CD4-positive, alpha-beta T cell treated with Interleukin-21 for 1 hour (primary cell): Measurements from ENCODE around the gene YIF1A.
A peak's percentile ranks its signal among the peaks of the same experiment; 100 is the strongest.

Experiments
- DNase-seq: peaks from one replicate; pipeline ENCODE4 v3.0.0-alpha.2; 2020

YIF1A gene, protein sequence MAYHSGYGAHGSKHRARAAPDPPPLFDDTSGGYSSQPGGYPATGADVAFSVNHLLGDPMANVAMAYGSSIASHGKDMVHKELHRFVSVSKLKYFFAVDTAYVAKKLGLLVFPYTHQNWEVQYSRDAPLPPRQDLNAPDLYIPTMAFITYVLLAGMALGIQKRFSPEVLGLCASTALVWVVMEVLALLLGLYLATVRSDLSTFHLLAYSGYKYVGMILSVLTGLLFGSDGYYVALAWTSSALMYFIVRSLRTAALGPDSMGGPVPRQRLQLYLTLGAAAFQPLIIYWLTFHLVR

DNA sequence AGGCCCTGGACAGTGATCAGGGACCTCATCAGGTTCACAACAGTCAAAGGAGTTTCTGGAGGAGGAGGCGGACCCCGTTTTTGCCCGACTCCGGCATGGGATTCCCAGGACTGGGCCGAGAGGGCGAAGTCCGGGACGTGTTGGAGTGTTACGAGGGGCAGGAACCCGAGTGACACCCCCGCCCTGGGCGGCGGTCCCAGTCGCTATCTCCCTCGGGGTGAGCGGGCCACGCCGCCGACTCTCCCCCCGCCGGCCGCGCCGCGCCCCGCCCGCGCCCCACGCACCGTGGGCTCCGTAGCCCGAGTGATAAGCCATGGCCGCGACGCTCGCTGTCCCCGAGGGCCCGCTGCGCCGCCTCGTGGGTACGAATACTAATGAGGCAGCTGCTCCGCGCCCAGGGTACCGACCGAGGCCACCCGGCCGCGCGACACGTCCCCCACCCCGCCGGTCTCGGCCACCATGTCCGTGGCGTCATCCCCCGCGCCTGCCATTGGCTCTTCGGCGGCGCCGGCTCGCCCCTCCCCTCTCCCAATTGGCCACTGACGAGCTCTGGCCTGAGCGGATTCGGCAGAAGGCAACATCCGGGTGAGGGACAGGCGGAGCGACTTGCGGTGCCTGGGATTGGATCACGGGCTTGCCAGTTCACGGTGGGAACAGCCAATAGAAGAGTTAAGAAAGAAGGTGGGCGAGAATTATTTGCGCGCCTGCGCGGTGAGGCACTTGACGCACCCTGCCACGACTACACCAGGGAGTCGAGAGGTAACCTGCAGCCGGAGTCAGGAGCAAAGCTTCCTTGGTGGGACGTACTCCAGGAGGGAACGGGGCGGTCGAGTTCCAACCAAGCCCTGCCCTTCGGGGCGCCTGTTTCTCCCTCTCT is at the start of gene YIF1A:
TSS of gene YIF1A (minus strand) at position 473 of the 877 bp plus-strand sequence. CDS start at position 315, 158 bp downstream.
- DNase-seq, result peak; percentile 100

DNA sequence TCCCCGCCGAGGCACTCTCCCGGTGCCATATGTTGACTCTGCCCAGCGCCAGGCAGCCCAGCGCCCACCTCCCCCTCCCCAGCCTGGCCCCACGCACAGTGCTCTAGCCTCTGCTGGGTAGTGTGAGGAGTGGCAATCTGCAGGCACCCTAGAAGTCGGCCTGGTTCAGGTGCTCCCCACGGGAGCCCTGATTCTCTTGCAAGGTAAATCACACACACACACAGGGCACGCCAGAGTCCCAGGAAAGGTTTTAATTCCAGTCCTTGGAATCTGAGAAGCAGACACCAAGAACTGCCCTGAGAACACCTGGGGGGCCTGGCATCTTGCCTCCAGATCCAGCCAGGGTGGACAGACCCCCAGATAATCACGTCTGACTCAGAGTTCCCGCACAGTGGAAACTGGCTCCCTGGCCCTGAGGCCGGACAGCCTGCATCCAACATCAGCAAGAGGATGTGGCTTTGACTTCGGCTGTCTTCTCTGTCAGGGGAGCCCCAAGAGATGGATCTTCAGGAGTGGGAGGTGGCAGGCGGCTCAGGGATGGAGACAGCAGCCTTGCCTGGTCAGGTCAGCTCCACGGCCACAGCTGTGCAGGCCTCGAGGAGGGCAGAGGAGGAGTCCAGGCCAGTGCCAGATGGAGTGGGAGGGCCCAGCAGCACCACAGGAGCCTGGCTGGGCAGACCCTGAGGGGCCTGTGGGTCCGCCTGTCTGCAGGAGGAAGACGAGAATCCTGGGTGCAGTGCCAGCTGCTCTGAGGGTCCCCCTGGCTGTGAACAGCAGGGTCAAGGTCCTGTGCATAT is 48.4 kb upstream of the YIF1A start:
- no peak for DNase-seq

DNA sequence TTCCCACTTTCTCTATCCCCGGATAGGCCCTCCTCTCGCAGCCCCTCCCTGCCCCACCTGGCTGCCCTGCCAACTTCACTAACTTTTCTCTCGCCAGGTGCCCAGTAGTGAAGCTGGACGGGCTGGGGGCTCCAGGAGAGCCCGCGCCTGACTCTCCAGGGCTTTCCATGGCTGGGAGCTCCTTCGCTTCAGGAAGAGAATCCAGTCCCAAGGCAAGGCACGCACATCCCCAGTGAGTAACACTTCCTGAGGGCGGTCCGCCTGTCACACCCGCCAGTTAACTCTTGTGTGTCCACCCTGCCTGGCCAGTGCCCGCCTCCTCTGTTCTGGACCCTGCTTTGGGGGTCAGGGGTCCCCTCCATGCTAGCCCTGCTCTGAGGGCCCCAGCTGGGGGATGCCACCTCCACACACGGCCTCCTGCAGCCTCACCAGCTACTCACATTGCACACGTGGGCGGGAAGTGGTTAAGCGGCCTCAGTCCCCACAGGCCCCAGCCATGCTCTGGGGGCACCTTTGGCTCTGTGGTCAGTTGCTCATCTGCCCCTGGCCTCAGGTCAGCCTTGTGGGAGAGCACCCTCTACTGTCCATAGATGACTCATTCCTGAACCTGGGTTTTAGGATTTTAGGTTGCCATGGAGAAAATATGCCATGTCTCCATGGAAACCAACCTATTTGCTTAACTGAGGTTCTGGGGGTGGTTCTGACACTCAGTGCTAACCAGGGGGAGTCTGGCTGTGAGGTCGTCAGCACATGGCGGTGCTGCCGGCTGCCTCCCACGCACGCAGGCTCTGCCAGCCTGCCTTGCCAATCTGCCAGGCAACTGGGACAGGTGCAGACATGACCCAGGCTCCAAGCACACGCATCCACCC is 47.5 kb upstream of the YIF1A start, which contains the start of gene RIN1:
TSS of gene RIN1 (minus strand) at position 201 of the 869 bp plus-strand sequence. CDS start at position 169, 32 bp downstream.
- DNase-seq, result peak; percentile 54

DNA sequence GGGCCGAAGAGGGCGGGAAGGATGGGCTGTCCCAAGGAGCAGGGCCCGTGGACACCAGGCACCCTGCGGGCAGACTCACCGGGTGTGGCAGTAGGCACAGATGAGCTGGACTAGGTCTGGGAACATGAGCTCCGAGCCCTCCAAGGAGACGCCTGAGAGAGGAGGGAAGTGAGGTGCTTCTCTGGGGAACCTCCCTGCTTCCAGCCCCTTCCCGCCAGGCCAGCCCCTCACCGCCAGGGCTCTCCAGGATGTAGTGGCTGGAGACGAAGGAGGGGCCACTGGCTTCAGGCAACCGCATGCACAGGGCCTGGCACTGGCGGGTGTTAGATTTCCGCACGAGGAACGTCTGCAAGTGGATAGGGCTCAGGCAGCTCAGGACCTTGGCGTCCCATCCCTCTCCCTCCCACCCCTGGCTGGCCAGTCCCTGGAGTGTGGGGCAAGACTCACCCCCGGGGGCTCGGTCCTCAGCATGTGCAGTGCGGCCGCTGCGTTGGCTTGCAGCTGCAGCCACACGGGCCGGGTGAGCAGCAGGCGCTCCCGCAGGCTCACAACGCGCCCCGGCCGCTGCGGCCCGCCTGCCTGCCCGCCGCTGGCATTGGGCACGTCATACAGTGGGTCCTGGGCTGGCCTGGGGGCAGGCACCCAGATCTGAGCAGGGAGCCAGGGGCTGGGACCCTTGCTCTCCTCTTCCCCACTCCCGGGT is 46.7 kb upstream of the YIF1A start:
- DNase-seq, result no peak

DNA sequence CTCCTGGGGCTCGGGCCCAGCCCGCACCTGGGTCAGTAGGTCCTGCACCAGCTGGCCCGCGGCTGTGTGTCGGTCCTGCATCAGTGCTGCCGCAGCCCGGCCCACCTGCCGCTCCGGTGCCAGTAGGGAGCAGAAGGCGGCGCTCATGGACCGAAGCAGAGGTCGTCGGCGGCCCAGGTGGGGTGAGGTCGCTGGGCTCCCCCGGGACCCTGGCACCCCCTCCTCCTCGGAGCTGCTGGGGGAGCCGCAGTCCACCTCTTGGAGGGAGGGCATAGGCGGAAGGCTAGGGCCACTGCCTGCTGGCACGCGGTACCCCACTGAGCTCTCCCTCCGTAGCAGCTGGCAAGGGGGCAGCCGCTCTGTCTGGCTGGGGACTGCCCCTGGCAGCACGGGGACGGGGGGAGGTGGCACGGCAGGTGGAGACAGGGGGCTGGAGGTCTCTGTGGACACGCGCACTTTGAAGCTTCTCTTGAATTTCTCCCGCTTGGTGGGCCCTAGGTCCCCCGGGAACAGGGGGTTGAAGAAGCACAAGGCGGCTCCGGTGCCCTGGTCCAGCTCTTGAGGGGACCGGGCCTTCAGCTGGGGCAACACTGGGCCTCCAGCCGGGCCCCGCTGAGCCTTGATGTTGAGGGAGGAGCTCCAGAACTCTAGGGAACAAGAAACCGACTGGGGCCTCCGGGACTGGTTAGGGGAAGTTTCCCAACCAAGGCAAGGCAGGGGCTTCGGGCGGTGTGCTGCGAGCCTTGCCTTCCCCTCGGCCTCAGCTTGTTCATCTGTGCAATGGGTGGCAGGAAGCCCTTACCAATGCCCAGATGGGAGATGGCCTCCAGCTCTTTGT is 45.9 kb upstream of the YIF1A start:
- no peak for DNase-seq

DNA sequence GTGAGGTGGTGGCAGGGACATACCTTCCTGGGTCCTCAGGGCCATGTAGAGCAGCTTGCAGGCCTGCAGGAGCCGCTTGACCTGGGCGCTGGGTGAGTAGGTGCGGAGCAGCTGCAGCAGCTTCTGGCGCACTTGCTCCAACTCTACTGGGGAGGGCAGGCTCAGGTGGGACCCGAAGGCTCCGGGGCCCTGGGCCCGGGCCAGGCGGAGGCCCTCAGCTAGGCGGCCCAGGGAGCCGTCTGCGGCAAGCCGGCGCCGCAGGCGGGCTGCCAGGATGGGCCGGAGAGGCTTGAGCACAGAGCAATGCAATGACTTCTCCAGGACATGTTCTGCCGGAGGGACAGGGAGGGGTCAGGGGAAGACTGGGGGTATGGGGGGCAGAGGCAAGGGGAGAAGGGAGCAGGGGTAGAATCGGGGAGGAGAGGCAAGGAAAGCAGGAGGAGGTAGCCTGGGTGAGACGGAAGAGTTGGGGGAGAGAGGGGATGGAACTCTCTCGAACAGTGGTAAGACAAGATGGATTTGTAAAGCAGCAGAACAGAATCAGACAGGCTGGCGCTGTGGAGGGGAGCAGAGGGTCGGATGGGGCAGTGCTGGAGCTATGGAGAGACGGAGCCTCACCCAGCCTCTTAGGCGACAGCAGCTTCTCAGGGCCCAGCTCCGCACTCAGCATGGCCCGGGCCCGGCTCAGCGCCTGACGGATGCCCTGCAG is 45.1 kb upstream of the YIF1A start:
- no peak for DNase-seq

DNA sequence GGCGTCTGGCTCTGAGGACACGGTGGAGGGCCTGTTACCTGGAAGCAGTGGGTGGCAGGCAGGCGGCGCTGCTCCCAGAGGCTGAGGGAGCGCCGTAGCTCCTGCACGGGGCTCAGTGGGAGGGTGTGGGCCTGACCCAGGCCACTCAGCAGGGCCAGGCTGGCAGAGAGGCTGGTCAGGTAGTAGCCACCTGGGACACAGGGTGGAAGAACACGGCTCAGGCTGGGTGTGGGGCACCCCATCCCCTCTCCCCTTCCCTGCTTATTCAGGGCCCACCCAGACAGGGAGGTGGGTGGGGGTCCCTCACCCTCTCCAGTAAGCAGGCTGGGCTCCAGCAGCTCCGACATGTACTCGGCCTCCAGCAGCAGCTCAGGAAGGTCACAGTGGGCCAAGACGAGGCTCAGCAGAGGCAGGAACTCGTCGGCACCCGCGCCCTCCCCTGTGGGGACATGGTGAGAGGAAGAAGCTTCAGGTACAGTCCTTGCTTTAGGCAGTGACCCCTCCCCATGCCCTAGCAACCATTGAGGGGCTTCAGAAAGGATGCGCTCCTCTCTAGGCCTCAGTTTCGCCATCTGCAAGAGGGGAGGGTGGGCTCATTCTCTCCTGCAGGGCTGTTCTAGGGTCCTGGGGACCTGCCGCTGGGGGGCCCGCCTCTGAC is 44.4 kb upstream of the YIF1A start:
- no peak for DNase-seq

DNA sequence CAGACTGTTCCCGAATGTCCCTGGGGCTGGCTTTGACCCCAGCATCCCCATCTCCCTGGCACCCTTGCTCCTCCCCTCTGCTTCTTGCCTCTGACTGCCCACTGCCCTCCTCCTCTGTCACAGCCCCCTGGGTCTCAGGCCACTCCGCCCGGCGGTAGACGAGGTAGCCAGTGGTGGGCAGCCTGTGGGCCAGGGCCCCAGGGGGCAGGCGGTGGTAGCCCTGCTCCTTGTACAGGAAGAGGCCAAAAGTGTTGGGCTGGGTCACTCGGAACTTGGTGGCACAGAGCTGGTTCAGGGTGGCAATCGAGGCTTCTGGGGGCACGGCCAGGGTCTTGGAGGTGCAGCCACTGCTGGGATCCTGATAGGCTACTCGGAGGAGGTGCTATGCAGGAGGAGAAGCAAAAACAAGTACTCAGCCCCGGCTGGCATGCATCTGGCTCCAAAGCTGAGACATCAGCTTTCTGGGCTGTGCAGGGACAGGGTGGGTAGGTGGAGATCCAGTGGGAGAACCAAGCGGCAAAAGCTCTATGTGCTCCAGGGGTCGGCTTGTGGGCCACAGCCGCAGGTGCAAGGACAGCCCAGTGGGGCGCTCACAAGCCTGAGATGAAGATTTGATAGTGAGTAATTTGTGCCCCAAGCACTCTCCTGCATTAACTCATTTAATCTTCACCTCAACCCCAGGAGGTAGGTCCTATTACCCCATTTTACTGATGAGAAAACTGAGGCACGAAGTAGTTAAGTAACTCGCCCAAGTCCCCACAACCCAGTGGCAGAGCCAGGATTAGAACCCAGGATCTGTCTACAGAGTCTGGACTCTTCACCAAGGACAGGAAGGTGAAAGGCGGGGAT is 43.7 kb upstream of the YIF1A start:
- DNase-seq, result no peak

DNA sequence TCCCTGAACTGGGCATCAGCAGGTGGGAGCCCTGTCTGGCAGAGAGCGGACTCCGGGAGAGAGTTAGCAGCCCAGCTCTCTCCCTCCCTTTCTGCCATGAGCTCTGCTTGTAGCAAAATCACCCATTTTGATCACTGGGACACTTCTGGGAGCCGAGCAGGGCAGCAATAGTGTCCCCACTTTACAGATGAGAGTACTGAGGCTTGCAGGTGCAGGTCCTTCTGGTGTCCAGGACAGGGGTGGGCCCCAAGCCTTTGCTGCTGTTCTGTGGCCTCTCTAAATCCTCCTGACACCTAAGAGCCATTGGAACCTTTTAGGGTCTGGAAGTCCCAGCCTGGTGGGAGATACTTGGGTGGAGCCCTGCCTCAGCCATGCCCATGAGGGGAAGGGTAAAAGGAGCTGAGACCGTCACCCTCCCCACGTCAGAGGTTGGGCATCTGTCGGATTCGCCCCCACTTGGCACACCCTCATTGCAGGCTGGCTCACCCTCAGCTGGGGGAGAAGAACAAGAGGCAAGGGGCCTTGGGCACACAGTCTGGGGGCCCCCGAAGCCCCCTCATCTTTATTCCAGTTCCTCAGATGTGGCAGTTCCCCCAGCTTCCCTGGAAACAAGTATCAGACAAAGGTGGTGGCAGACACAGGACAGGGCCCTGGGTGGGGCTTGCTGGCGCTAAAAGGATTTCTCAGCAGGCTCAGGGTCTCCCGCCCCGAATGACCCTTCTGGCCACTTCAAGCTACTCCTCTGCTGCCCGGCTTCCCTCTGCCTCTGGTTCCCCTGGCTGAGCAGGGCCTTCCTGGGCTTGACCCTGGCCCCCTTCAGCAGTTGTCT is 42.8 kb upstream of the YIF1A start:
- no peak for DNase-seq

DNA sequence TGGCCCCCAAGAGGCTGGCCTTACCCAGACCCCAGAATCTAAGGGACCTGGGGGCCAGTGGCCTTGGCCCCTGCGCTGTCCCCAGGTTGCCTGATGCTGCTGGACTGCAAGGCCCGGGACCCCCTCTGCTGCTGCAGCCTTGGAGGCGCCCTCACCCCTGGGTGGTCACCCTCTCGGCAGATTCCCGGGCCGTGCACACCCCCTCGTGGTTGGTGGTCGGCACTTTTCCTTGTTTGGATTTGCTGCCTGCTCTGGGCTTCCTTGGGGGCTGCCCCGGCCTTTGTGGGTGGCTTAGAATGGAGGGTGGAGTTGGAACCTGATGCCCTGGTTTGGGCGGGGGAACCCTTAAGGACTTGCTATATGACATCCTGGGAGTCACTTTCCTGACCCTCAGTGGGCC is 42.0 kb upstream of the YIF1A start:
- no peak for DNase-seq

DNA sequence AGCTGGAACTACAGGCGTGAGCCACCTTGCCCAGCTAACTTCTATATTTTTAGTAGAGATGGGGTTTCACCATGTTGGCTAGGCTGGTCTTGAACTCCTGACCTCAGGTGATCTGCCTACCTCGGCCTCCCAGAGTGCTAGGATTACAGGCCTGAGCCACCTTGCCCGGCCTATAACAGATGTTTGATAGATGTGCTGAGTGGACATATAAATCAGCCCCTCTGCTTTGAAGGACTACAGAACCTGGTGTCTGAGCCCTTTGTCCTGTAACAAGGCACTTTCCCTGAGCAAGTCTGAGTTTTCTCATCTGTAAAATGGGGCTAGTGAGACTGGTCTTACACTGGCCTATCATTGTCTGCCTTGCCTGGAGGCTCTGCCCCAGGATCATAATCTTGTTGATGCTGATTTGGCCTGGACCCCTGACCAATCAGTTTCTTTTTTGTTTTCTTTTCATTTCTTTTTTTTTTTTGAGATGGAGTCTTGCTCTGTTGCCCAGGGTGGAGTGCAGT is 40.3 kb upstream of the YIF1A start:
- no peak for DNase-seq

DNA sequence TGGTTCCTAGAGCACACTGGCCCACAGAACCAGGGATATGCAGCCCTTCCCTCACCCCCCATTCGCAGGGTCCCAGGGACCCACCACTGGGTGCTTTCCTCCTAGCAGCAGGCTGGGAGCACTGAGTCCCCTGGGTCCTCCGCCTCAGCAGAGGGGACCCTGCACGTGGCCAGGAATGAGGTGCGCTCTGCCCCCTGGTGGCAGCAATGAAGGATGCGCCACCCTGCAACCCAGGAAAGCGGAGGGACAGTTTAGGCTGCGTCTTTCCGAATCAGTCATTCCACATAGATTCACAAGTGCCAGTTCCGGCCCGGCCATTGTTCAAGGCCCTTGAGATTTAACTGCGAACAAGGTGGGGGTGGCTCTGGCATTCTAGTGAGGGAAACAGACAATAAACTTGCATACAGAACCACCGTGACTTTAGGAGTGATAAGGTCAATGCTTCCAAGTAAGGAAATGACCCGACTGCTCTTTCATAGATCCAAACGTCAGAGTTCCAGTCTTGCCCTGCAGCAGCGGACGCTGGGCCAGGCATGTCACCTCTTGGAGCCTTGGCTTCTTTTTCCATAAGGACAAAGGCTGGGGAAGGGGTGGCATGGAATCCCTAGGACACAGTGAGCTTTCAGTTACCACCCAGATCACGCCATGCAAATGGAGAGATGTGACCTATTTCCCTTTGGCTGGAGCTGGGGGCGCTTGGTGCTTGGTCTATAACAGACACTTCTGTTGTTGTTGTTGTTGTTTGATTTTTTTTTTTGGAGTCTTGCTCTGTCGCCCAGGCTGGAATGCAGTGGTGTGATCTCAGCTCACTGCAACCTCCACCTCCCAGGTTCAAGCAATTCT is 39.6 kb upstream of the YIF1A start:
- DNase-seq, result peak; percentile 85

DNA sequence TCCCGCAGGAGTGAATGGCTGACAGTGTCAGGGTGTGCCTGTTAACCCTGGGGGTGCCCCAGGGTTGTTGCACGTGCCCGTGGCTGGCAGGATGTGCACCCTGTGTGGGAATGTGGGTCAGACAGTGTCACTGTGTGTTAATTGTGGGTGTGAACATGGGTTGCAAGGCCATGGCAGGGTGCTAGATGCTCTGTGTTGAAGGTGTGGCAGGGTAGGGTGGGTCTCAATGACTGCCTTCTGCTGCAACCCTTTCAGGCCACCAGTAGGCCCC is 39.0 kb upstream of the YIF1A start:
- peak; percentile 69 for DNase-seq

DNA sequence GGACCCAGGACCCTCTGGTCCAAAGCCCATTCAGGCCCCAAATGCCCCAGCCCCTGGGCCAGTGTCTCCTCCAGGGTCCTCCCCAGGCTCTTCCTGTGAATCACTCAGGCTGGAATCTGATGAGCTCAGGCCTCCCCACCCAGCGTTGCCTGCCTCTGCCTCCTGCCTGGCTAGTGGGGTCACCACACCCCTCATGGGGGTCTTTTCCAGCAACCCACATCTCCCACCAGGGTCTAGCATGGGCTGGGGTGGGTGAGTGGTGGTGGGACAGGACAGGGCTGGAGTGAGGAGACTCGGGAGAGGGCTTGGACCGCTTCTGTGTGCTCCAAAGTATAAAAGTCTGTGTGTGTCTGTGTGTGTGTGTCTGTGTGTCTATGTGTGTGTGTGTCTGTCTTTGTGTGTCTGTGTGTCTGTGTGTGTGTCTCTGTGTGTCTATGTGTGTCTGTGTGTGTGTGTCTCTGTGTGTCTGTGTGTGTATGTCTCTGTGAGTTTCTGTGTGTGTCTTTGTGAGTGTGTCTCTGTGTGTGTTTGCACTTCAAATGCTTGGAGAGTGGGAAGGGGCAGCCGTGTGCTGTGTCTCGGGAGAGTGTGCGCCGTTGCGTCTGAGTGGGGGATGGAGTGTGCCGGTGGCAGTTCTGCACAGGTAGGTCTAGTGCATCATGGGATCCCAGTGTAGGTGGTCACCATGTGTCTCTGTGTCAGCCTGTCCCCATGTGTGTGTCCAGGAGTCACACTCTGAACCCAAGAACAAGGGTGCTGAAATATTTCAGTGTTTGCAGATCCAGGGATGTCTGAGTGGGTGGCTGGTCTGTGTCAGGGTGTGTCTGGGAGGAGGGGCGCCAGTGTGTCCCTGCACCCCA is 38.5 kb upstream of the YIF1A start:
- no peak for DNase-seq
